Cardiac septum (tissue), 1 donor: ENCODE results near the gene HAND1. TPM values are rescaled to one million over a fixed set of nuclear protein-coding genes. Genes with fewer than 3 reads are reported as not detected.
A peak's percentile ranks its signal among the peaks of the same experiment; 100 is the strongest.

Experiments
- DNase-seq: peaks from one replicate; pipeline ENCODE4 v3.0.0-alpha.2; 2020; ENCODE audit warnings: low spot score
- intact Hi-C: fragments of 100-400 bp; cut with DNase I; formaldehyde crosslinking; loops from one replicate; pipeline ENCODE4 v1.14.0; 2022
- total RNA-seq: library from RNA; stranded (reverse); fragmentation: NEBNext Ultra II Directional; extraction: Animal tissue kit (Norgen Biotek cat#: 25700); gene quantifications from one replicate; pipeline ENCODE4 v1.2.1, GENCODE V29; 2021
- donor health status: DM: no; HTN: no; CAD: no.

HAND1 gene
- total RNA-seq, 1 donor from 2014 or later, result 18.3 TPM

- intact Hi-C loops, result no loop called here
- no peak for DNase-seq
Observed at GRCh38 chr5:154481584-154482381, 3.8 kb upstream of the HAND1 start.

GRCh38 chr5:154480847-154481246 is 2.8 kb upstream of the HAND1 start:
- DNase-seq, result no peak
- intact Hi-C loops, result no loop called here

- intact Hi-C loops, result no loop called here
- DNase-seq, result no peak
Observed at GRCh38 chr5:154479944-154480750, 2.1 kb upstream of the HAND1 start.

- intact Hi-C loops, result no loop called here
- DNase-seq, result peak; percentile 76
Observed at GRCh38 chr5:154479160-154479943, 1.3 kb upstream of the HAND1 start.

GRCh38 chr5:154478752-154479159 is 729 bp upstream of the HAND1 start:
- DNase-seq, result peak; percentile 71
- intact Hi-C loops, result no loop called here

GRCh38 chr5:154477382-154478223 is 424 bp downstream of the HAND1 start:
- intact Hi-C loops, result no loop called here

GRCh38 chr5:154476354-154477205 is 1.4 kb downstream of the HAND1 start:
- intact Hi-C loops, result no loop called here
- DNase-seq, result no peak

More at GRCh38 chr5:154477382-154478223, 424 bp downstream of the HAND1 start:
- no peak for DNase-seq

GRCh38 chr5:154475591-154476353 is 2.3 kb downstream of the HAND1 start:
- intact Hi-C loops, result no loop called here
- DNase-seq, result no peak

- intact Hi-C loops, result no loop called here
- DNase-seq, result no peak
Observed at GRCh38 chr5:154474396-154475334, 3.4 kb downstream of the HAND1 start.

GRCh38 chr5:154473581-154474283 is 4.3 kb downstream of the HAND1 start:
- intact Hi-C loops, result no loop called here

GRCh38 chr5:154472871-154473580 is 5.0 kb downstream of the HAND1 start:
- no peak for DNase-seq
- intact Hi-C loops, result no loop called here

More at GRCh38 chr5:154473581-154474283, 4.3 kb downstream of the HAND1 start:
- no peak for DNase-seq

- DNase-seq, result no peak
- intact Hi-C loops, result no loop called here
Observed at GRCh38 chr5:154470947-154471870, 6.8 kb downstream of the HAND1 start.

- intact Hi-C loops, result no loop called here
- DNase-seq, result no peak
Observed at GRCh38 chr5:154470137-154470536, 7.9 kb downstream of the HAND1 start.
